HepG2 (cell line): Measurements from ENCODE around the gene F8. TPM values are rescaled to one million over a fixed set of nuclear protein-coding genes. Genes with fewer than 3 reads are reported as not detected.

ENCODE experiments used
- ATAC-seq: fragments of 200-7000 bp; cut with Tn5 transposase; 3 replicates; pipeline ENCODE4 v1.9.1; 2020; ENCODE audit warnings: mild to moderate bottlenecking, moderate library complexity
- BruUV-seq: library from RNA; stranded (reverse); fragments of 400-500 nt; replicated peaks from 2 replicates; lab custom pipeline; 2021; lab: Mats Ljungman, UMichigan
- CTCF ChIA-PET: fragments of 300-600 bp; formaldehyde crosslinking; extraction: SDS; loops from one replicate; lab custom pipeline; 2021; ENCODE audit warnings: low total read pairs, inconsistent platforms, low intra/inter-chr PET ratio; lab: Yijun Ruan, JAX
- POLR2A ChIA-PET: fragments of 350-600 bp; sonication (Branson Sonifier 250); formaldehyde crosslinking; loops from one replicate; lab custom pipeline; 2020; ENCODE audit warnings: antibody characterized with exemption, inconsistent platforms; lab: Yijun Ruan, JAX
- DNase-seq: peaks from one replicate; pipeline ENCODE4 v3.0.0-alpha.2; 2015; ENCODE audit warnings: low spot score
- FAIRE-seq: peaks from 3 replicates; lab custom pipeline; 2011; peaks lifted over from hg19 to GRCh38; lab: Jason Lieb, UNC
- H2AFZ ChIP-seq: one replicate; pipeline ENCODE4 v1.6.1; 2011; ENCODE audit warnings: low read length, inconsistent platforms
- H3K27ac ChIP-seq: fragments of 300-600 bp; 3 replicates; pipeline ENCODE4 v1.8.0; 2011; ENCODE audit warnings: mixed run types, mild to moderate bottlenecking, mixed read lengths, low read length, inconsistent platforms; ENCODE audit not compliant: insufficient read depth; ENCODE audit errors: extremely low read length
- H3K27me3 ChIP-seq, 2 experiments: fragments of 200-600 bp in 1 of 2; 2 replicates in 1 of 2; 3 replicates in 1 of 2; pipeline versions ENCODE4 v1.6.0 to v1.8.0; 2011; ENCODE audit warnings: low read length in 2 of 2, mild to moderate bottlenecking in 2 of 2, moderate library complexity in 2 of 2, inconsistent platforms in 1 of 2; ENCODE audit not compliant: insufficient read depth in 2 of 2, control insufficient read depth in 1 of 2
- H3K36me3 ChIP-seq, 2 experiments: fragments of 200-600 bp in 1 of 2; replicated peaks in 1 of 2; 2 replicates in 1 of 2; 3 replicates in 1 of 2; pipeline versions ENCODE4 v1.5.1 to v1.8.0; 2011; ENCODE audit warnings: low read length in 2 of 2, inconsistent platforms in 1 of 2; ENCODE audit not compliant: insufficient read depth in 2 of 2, control insufficient read depth in 1 of 2
- H3K4me1 ChIP-seq: 2 replicates; pipeline ENCODE4 v1.5.1; 2012; ENCODE audit warnings: low read length, inconsistent platforms; ENCODE audit not compliant: insufficient read depth
- H3K4me2 ChIP-seq: 2 replicates; pipeline ENCODE4 v1.6.0; 2011; ENCODE audit warnings: low read depth, low read length, inconsistent platforms
- H3K4me3 ChIP-seq, 3 experiments: fragments of 200-600 bp in 1 of 3; sonication (generic), shearing (Covaris generic) in 1 of 3; replicated peaks in 1 of 3; 2 replicates each; pipeline ENCODE4 v1.5.1; 2011 to 2016; ENCODE audit warnings: low read length in 3 of 3, inconsistent platforms in 2 of 3, low read depth in 2 of 3, mild to moderate bottlenecking in 2 of 3, control low read depth in 1 of 3, mixed read lengths in 1 of 3; ENCODE audit not compliant: insufficient read depth in 1 of 3
- H3K79me2 ChIP-seq: one replicate; pipeline ENCODE4 v1.6.1; 2011; ENCODE audit warnings: low read length, inconsistent platforms; ENCODE audit not compliant: insufficient read depth
- H3K9ac ChIP-seq: 2 replicates; pipeline ENCODE4 v1.6.0; 2011; ENCODE audit warnings: mild to moderate bottlenecking, low read depth, low read length, inconsistent platforms; ENCODE audit not compliant: insufficient read depth
- H3K9me3 ChIP-seq: 2 replicates; pipeline ENCODE4 v1.5.1; 2012; ENCODE audit warnings: mild to moderate bottlenecking, low read length
- H4K20me1 ChIP-seq: 2 replicates; pipeline ENCODE4 v1.6.0; 2011; ENCODE audit warnings: inconsistent platforms, mild to moderate bottlenecking, low read length, moderate library complexity; ENCODE audit not compliant: insufficient read depth
- FOXC1 ChIP-seq: sonication (generic); formaldehyde crosslinking; IDR thresholded peaks from 2 replicates; pipeline ENCODE4 v1.8.0; 2022; ENCODE audit warnings: mild to moderate bottlenecking, missing genetic modification reagents, borderline replicate concordance
- FOXK2 ChIP-seq: fragments of 450-650 bp; IDR thresholded peaks from 2 replicates; pipeline ENCODE4 v1.6.1; 2016
- HNRNPLL ChIP-seq: fragments of 200-400 bp; formaldehyde crosslinking; IDR thresholded peaks from 2 replicates; pipeline ENCODE4 v1.6.1; 2017; ENCODE audit warnings: mild to moderate bottlenecking, low read depth, low read length; ENCODE audit not compliant: poor library complexity, severe bottlenecking
- YY1 ChIP-seq: IDR thresholded peaks from 2 replicates; pipeline ENCODE4 v1.6.1; 2011; ENCODE audit warnings: low read length, low read depth, moderate library complexity, mild to moderate bottlenecking; ENCODE audit not compliant: insufficient read depth, insufficient replicate concordance
- ZIK1 ChIP-seq: sonication (generic); formaldehyde crosslinking; IDR thresholded peaks from 2 replicates; pipeline ENCODE4 v1.5.0; 2020; ENCODE audit warnings: mild to moderate bottlenecking, low read depth, missing genetic modification reagents, borderline replicate concordance
- ZMYM3 ChIP-seq: sonication (generic); formaldehyde crosslinking; IDR thresholded peaks from 2 replicates; pipeline ENCODE4 v1.5.1; 2020; ENCODE audit warnings: mild to moderate bottlenecking, missing genetic modification reagents
- WGBS: methylation state at CpG from one replicate; pipeline ENCODE4 v1.1.6; 2017; ENCODE audit warnings: low lambda C conversion rate; 5-methylcytosine and 5-hydroxymethylcytosine counted together
- in situ Hi-C: cut with HindIII; loops from 2 replicates; pipeline ENCODE4 v1.10.0; 2017; ENCODE audit warnings: low pct_unique_long_range_greater_than_20kb; ENCODE audit not compliant: extremely low pct_ligation_motif_present
- intact Hi-C: fragments of 100-400 bp; cut with micrococcal nuclease; formaldehyde crosslinking; loops from one replicate; pipeline ENCODE4 v1.10.0; 2022; ENCODE audit not compliant: unreplicated experiment
- polyA plus RNA-seq, 8 experiments: library from polyadenylated mRNA; depleted of rRNA in 3 of 8; stranded (reverse) in 7 of 8; unstranded in 1 of 8; fragments of >200 nt; fragmentation: Illumina TruSeq in 4 of 8; extraction: Trizol in 4 of 8; gene quantifications; 2 replicates each; pipeline versions ENCODE4 v1.2.1 to v1.2.3, GENCODE V29; 2011 to 2016; ENCODE audit warnings: low read depth in 4 of 8, missing spikeins in 1 of 8, mixed read lengths in 1 of 8; ENCODE audit not compliant: insufficient read depth in 1 of 8
- total RNA-seq, 5 experiments: library from RNA; depleted of rRNA; stranded (reverse); fragments of >200 nt; fragmentation: Illumina TruSeq; extraction: Trizol; gene quantifications; 2 replicates each; pipeline ENCODE4 v1.2.3, GENCODE V29; 2016; ENCODE audit warnings: low read depth in 1 of 5
- TF ChIP-seq, protein P1 (sequence below): IDR thresholded peaks from 2 replicates; pipeline ENCODE4 v1.6.1; 2016; ENCODE audit warnings: missing compliant biosample characterization, missing genetic modification reagents, borderline replicate concordance
- TF ChIP-seq, protein P2 (sequence below): IDR thresholded peaks from 2 replicates; pipeline ENCODE4 v1.6.1; 2016

Gene F8
- total and polyA plus RNA-seq, 2 of the 13 experiments (the other 11 are each of a cell fraction or from before 2014, with no cell fraction given): 0.29 to 0.61 TPM

DNA sequence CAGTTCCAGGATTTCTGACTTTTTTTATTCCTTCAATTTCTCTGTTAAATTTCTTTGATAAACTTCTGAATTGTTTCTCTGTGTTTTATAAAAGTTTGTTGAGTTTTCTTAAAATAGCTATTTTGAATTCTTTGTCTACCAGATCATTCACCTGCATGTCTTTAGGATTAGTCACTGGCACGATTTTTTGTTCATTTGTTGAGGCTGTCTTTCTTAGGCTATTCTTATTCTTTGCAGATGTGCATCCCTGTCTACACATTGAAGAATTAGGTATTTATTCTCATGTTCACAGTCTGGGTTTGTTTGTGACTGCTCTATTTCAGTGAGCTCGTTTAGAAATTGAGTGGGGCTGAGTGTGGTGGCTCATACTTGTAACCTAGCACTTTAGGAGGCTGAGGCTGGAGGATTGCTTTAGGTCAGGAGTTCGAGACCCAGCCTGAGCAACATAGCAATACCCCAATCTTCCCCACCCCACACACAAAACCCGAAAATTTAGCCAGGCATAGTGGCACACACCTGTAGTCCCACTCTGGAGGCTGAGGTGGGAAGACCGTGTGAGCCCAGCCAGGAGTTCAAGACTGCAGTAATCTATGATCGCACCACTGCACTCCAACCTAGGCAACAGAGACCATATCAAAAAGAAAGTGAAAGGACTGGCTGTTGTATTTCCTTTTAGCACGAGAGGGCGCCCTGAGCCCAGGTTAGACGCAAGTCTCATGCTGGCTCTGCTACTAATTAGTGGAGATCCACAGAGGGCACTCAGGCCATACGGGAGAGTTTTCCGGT, 42.0 kb downstream of the F8 start (continued):
- TF ChIP-seq YY1: peak; percentile 14
- TF ChIP-seq ZMYM3 (CRISPR knock-in tag): 0 out of 2 replicates have a peak, but pooled peaks have one; percentile 42
- no peak for TF ChIP-seq HNRNPLL
- TF ChIP-seq FOXK2: no peak
- no peak for TF ChIP-seq FOXC1 (CRISPR knock-in tag)

DNA sequence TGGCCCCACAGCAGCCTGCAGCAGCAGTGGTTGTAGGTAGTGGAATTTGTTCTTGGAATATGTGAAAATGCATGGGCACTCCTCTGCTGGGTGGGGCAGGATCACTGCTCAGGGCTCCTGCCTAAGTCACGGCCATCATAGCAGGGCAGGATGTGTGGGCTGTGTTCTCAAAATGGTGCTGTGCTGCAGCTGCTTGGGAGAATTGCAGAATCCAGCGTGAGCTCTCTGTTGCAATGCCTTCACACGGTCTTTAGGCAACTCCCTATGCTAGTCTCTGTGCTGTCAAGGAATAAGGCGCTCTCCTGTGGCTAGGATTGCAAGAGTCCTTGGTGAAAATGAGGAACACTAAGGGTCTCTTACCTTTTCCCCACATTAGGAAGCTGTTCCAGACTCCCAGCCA, 42.9 kb downstream of the F8 start:
- Histone ChIP-seq H3K79me2 (no peaks in the 10 kb centered on the region), H4K20me1 (no peaks in the 10 kb centered on the region), H3K9me3 (no peaks in the 10 kb centered on the region), H3K27me3 (no peaks in the 10 kb centered on the region), H3K4me2 (peak overlapping the region; percentile 45), H3K36me3 (no peaks in the 10 kb centered on the region), H3K27ac (no peak overlapping the region), H3K4me1 (peaks cover 14% of the 10 kb centered on the region), H3K9ac (no peak overlapping the region), H2AFZ (no peak overlapping the region), H3K4me3 (no peak overlapping the region)
- BruUV-seq: no TSS peak
- POLR2A ChIA-PET: no interaction called here
- CTCF ChIA-PET: interaction anchor here (2.1 kb wide), 1 partner anchor 77 kb away, joined by 21 read pairs; no protein-coding TSS in a partner anchor
- FAIRE-seq (no peak), ATAC-seq (peak; percentile 32; the same call in 1 of the 3 replicates), DNase-seq (no peak)
- intact Hi-C loops: loop anchor here (2.0 kb wide), 1 partner anchor 169 kb away; no protein-coding TSS in a partner anchor
- in situ Hi-C loops: loop anchor here (10.0 kb wide), 3 partner anchors 55 to 105 kb away; no protein-coding TSS in a partner anchor
- TF ChIP-seq, protein P1, sequence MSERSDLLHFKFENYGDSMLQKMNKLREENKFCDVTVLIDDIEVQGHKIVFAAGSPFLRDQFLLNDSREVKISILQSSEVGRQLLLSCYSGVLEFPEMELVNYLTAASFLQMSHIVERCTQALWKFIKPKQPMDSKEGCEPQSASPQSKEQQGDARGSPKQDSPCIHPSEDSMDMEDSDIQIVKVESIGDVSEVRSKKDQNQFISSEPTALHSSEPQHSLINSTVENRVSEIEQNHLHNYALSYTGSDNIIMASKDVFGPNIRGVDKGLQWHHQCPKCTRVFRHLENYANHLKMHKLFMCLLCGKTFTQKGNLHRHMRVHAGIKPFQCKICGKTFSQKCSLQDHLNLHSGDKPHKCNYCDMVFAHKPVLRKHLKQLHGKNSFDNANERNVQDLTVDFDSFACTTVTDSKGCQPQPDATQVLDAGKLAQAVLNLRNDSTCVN (CRISPR knock-in tag): no peak
- TF ChIP-seq ZIK1 (CRISPR knock-in tag): no peak
- TF ChIP-seq, protein P2, sequence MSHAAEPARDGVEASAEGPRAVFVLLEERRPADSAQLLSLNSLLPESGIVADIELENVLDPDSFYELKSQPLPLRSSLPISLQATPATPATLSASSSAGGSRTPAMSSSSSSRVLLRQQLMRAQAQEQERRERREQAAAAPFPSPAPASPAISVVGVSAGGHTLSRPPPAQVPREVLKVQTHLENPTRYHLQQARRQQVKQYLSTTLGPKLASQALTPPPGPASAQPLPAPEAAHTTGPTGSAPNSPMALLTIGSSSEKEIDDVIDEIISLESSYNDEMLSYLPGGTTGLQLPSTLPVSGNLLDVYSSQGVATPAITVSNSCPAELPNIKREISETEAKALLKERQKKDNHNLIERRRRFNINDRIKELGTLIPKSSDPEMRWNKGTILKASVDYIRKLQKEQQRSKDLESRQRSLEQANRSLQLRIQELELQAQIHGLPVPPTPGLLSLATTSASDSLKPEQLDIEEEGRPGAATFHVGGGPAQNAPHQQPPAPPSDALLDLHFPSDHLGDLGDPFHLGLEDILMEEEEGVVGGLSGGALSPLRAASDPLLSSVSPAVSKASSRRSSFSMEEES (CRISPR knock-in tag): no peak
- WGBS: no CpG with 5 or more reads among the region's 4 CpGs
